Measurements from ENCODE around the gene ATP8B3.

ATP8B3 gene

GRCh38 chr19:1845642-1846041 lies 33.6 kb upstream of the ATP8B3 start:
- H3K27ac Mint-ChIP-seq = no peak overlapping the region
- H3K27me3 Mint-ChIP-seq = no peaks in the 10 kb centered on the region
- H3K36me3 Mint-ChIP-seq (ENCODE audit: low read depth) = peaks cover 6% of the 10 kb centered on the region
- H3K4me1 Mint-ChIP-seq (ENCODE audit: low read depth) = peaks cover 60% of the 10 kb centered on the region
- no peaks in the 10 kb centered on the region for H3K9me3 Mint-ChIP-seq
- H3K4me3 Mint-ChIP-seq = no peak overlapping the region

- Mint-ChIP-seq H3K4me1 (ENCODE audit: low read depth) (peaks cover 60% of the 10 kb centered on the region), H3K4me3 (no peak overlapping the region), H3K27ac (no peak overlapping the region), H3K27me3 (no peaks in the 10 kb centered on the region), H3K36me3 (ENCODE audit: low read depth) (peaks cover 6% of the 10 kb centered on the region), H3K9me3 (no peaks in the 10 kb centered on the region)
Measured at GRCh38 chr19:1845125-1845515, 33.0 kb upstream of the ATP8B3 start.

GRCh38 chr19:1844513-1845124 lies 32.5 kb upstream of the ATP8B3 start:
- Mint-ChIP-seq H3K27me3 (no peaks in the 10 kb centered on the region), H3K36me3 (ENCODE audit: low read depth) (peaks cover 6% of the 10 kb centered on the region), H3K9me3 (no peaks in the 10 kb centered on the region), H3K4me1 (ENCODE audit: low read depth) (peaks cover 57% of the 10 kb centered on the region), H3K4me3 (no peak overlapping the region), H3K27ac (no peak overlapping the region)

- Mint-ChIP-seq H3K36me3 (ENCODE audit: low read depth) (peaks cover 6% of the 10 kb centered on the region), H3K27me3 (no peaks in the 10 kb centered on the region), H3K4me1 (ENCODE audit: low read depth) (peaks cover 50% of the 10 kb centered on the region), H3K4me3 (no peak overlapping the region), H3K9me3 (no peaks in the 10 kb centered on the region), H3K27ac (no peak overlapping the region)
Measured at GRCh38 chr19:1843646-1844394, 31.7 kb upstream of the ATP8B3 start.

GRCh38 chr19:1843116-1843515 lies 31.0 kb upstream of the ATP8B3 start:
- Mint-ChIP-seq H3K36me3 (ENCODE audit: low read depth) (peaks cover 6% of the 10 kb centered on the region), H3K27me3 (no peaks in the 10 kb centered on the region), H3K4me3 (no peak overlapping the region), H3K4me1 (ENCODE audit: low read depth) (peaks cover 47% of the 10 kb centered on the region), H3K9me3 (no peaks in the 10 kb centered on the region), H3K27ac (no peak overlapping the region)

GRCh38 chr19:1841209-1841924 lies 29.3 kb upstream of the ATP8B3 start:
- Mint-ChIP-seq H3K36me3 (ENCODE audit: low read depth) (no peaks in the 10 kb centered on the region), H3K27me3 (no peaks in the 10 kb centered on the region), H3K9me3 (no peaks in the 10 kb centered on the region), H3K4me1 (ENCODE audit: low read depth) (peaks cover 35% of the 10 kb centered on the region), H3K27ac (peak overlapping the region; percentile 37), H3K4me3 (no peak overlapping the region)

- H3K9me3 Mint-ChIP-seq = no peaks in the 10 kb centered on the region
- peaks cover 28% of the 10 kb centered on the region for H3K4me1 Mint-ChIP-seq (ENCODE audit: low read depth)
- no peaks in the 10 kb centered on the region for H3K27me3 Mint-ChIP-seq
- no peak overlapping the region for H3K4me3 Mint-ChIP-seq
- no peak overlapping the region for H3K27ac Mint-ChIP-seq
- no peaks in the 10 kb centered on the region for H3K36me3 Mint-ChIP-seq (ENCODE audit: low read depth)
Measured at GRCh38 chr19:1840541-1841115, 28.6 kb upstream of the ATP8B3 start.

GRCh38 chr19:1839658-1840540 lies 27.8 kb upstream of the ATP8B3 start:
- no peak overlapping the region for H3K4me3 Mint-ChIP-seq
- H3K36me3 Mint-ChIP-seq (ENCODE audit: low read depth) = no peaks in the 10 kb centered on the region
- H3K4me1 Mint-ChIP-seq (ENCODE audit: low read depth) = peaks cover 26% of the 10 kb centered on the region
- H3K9me3 Mint-ChIP-seq = no peaks in the 10 kb centered on the region
- no peaks in the 10 kb centered on the region for H3K27me3 Mint-ChIP-seq
- H3K27ac Mint-ChIP-seq = no peak overlapping the region

- Mint-ChIP-seq H3K4me3 (no peak overlapping the region), H3K27me3 (no peaks in the 10 kb centered on the region), H3K36me3 (ENCODE audit: low read depth) (no peaks in the 10 kb centered on the region), H3K4me1 (ENCODE audit: low read depth) (peaks cover 13% of the 10 kb centered on the region), H3K9me3 (no peaks in the 10 kb centered on the region), H3K27ac (no peak overlapping the region)
Measured at GRCh38 chr19:1837625-1838105, 25.6 kb upstream of the ATP8B3 start.

GRCh38 chr19:1837222-1837565 lies 25.1 kb upstream of the ATP8B3 start:
- peaks cover 11% of the 10 kb centered on the region for H3K4me1 Mint-ChIP-seq (ENCODE audit: low read depth)
- no peak overlapping the region for H3K27ac Mint-ChIP-seq
- H3K4me3 Mint-ChIP-seq = no peak overlapping the region
- no peaks in the 10 kb centered on the region for H3K27me3 Mint-ChIP-seq
- H3K36me3 Mint-ChIP-seq (ENCODE audit: low read depth) = no peaks in the 10 kb centered on the region
- no peaks in the 10 kb centered on the region for H3K9me3 Mint-ChIP-seq

GRCh38 chr19:1836458-1837221 lies 24.6 kb upstream of the ATP8B3 start:
- no peaks in the 10 kb centered on the region for H3K9me3 Mint-ChIP-seq
- H3K4me1 Mint-ChIP-seq (ENCODE audit: low read depth) = peaks cover 10% of the 10 kb centered on the region
- H3K36me3 Mint-ChIP-seq (ENCODE audit: low read depth) = no peaks in the 10 kb centered on the region
- no peaks in the 10 kb centered on the region for H3K27me3 Mint-ChIP-seq
- no peak overlapping the region for H3K4me3 Mint-ChIP-seq
- H3K27ac Mint-ChIP-seq = no peak overlapping the region

GRCh38 chr19:1833540-1833939 lies 21.5 kb upstream of the ATP8B3 start:
- Mint-ChIP-seq H3K4me1 (ENCODE audit: low read depth) (no peaks in the 10 kb centered on the region), H3K27ac (no peak overlapping the region), H3K4me3 (no peak overlapping the region), H3K9me3 (no peaks in the 10 kb centered on the region), H3K36me3 (ENCODE audit: low read depth) (no peaks in the 10 kb centered on the region), H3K27me3 (no peaks in the 10 kb centered on the region)

GRCh38 chr19:1832046-1832663 lies 20.1 kb upstream of the ATP8B3 start:
- H3K4me3 Mint-ChIP-seq = no peak overlapping the region

More at GRCh38 chr19:1832046-1832663, 20.1 kb upstream of the ATP8B3 start:
- no peaks in the 10 kb centered on the region for H3K4me1 Mint-ChIP-seq (ENCODE audit: low read depth)
- H3K36me3 Mint-ChIP-seq (ENCODE audit: low read depth) = no peaks in the 10 kb centered on the region
- no peak overlapping the region for H3K27ac Mint-ChIP-seq
- H3K9me3 Mint-ChIP-seq = no peaks in the 10 kb centered on the region
- H3K27me3 Mint-ChIP-seq = no peaks in the 10 kb centered on the region
